GM12878 (cell line): ENCODE results near the gene ZNF775. TPM values are rescaled to one million over a fixed set of nuclear protein-coding genes. Genes with fewer than 3 reads are reported as not detected.

ENCODE experiments used
- CHD1 ChIP-seq: IDR thresholded peaks from 2 replicates; pipeline ENCODE4 v1.6.1; 2012; ENCODE audit warnings: low read depth, low read length, improper control_type of control experiment
- CREB1 ChIP-seq: IDR thresholded peaks from 2 replicates; pipeline ENCODE4 v1.6.1; 2012; ENCODE audit warnings: low read depth, mild to moderate bottlenecking, inconsistent platforms
- CREM ChIP-seq: IDR thresholded peaks from 2 replicates; pipeline ENCODE4 v1.6.1; 2014; ENCODE audit warnings: antibody characterized with exemption, low read depth
- EP300 ChIP-seq, 2 experiments: fragments of 150-350 bp in 1 of 2; IDR thresholded peaks; 2 replicates each; pipeline ENCODE4 v1.6.1; 2011 to 2012; ENCODE audit warnings: low read depth in 2 of 2, low read length in 2 of 2, borderline replicate concordance in 1 of 2, improper control_type of control experiment in 1 of 2, inconsistent platforms in 1 of 2; ENCODE audit not compliant: control insufficient read depth in 1 of 2
- ETV6 ChIP-seq, 2 experiments: fragments of 450-650 bp in 1 of 2; IDR thresholded peaks in 1 of 2; conservative IDR thresholded peaks in 1 of 2; 2 replicates each; pipeline ENCODE4 v1.6.1; 2014; ENCODE audit warnings: antibody characterized with exemption in 1 of 2, borderline replicate concordance in 1 of 2, low read depth in 1 of 2, mild to moderate bottlenecking in 1 of 2, moderate library complexity in 1 of 2
- IKZF1 ChIP-seq: fragments of 450-650 bp; conservative IDR thresholded peaks from 2 replicates; pipeline ENCODE4 v1.6.1; 2017; ENCODE audit warnings: antibody characterized with exemption, mild to moderate bottlenecking
- KAT2A ChIP-seq: conservative IDR thresholded peaks from 2 replicates; pipeline ENCODE4 v1.6.1; 2011; ENCODE audit warnings: low read depth, low read length; ENCODE audit not compliant: control insufficient read depth
- MXI1 ChIP-seq: fragments of 150-350 bp; IDR thresholded peaks from 2 replicates; pipeline ENCODE4 v1.6.1; 2011; ENCODE audit warnings: low read depth, mild to moderate bottlenecking, inconsistent platforms, low read length, improper control_type of control experiment
- POLR2AphosphoS5 ChIP-seq: IDR thresholded peaks from 2 replicates; pipeline ENCODE4 v1.6.1; 2011; ENCODE audit warnings: mild to moderate bottlenecking, low read length, inconsistent platforms
- RAD21 ChIP-seq: IDR thresholded peaks from 2 replicates; pipeline ENCODE4 v1.6.1; 2011; ENCODE audit warnings: mild to moderate bottlenecking, low read depth, low read length, moderate library complexity; ENCODE audit not compliant: insufficient read depth
- RBBP5 ChIP-seq: fragments of 200-600 bp; sonication (generic); conservative IDR thresholded peaks from 2 replicates; pipeline ENCODE4 v1.6.1; 2016
- ZNF217 ChIP-seq: fragments of 450-650 bp; IDR thresholded peaks from 2 replicates; pipeline ENCODE4 v1.6.1; 2017; ENCODE audit warnings: antibody characterized with exemption, mild to moderate bottlenecking
- polyA plus RNA-seq, 11 experiments: library from polyadenylated mRNA; depleted of rRNA in 4 of 11; unstranded in 6 of 11; stranded (reverse) in 5 of 11; fragments of >200 nt; fragmentation: Nextera tagmentation in 4 of 11; fragmentation: Illumina TruSeq in 1 of 11; extraction: Ambion mirVana in 4 of 11; extraction: Trizol in 1 of 11; gene quantifications; 1 replicate in 1 of 11; 2 replicates in 10 of 11; pipeline versions ENCODE4 v1.2.1 to v1.2.3, GENCODE V29; 2011 to 2016; ENCODE audit warnings: inconsistent platforms in 2 of 11, missing spikeins in 2 of 11, low read depth in 1 of 11
- total RNA-seq, 4 experiments: library from RNA; depleted of rRNA in 3 of 4; stranded (reverse); fragments of >200 nt in 3 of 4; fragmentation: Illumina TruSeq in 1 of 4; extraction: Trizol in 1 of 4; gene quantifications; 2 replicates each; pipeline versions ENCODE4 v1.2.1 to v1.2.3, GENCODE V29; 2013 to 2021
- TF ChIP-seq, protein P1 (sequence below): fragments of 450-650 bp; IDR thresholded peaks from 2 replicates; pipeline ENCODE4 v1.6.1; 2017; ENCODE audit warnings: low read depth, mild to moderate bottlenecking, moderate library complexity

Gene ZNF775
- total and polyA plus RNA-seq, 10 of the 15 experiments (the other 5 are each of a cell fraction or from before 2014, with no cell fraction given), result 0.05 to 14.3 (median 2.1) TPM

- TF ChIP-seq RBBP5, result no peak
- TF ChIP-seq POLR2AphosphoS5, result no peak
- TF ChIP-seq KAT2A, result no peak
- no peak for TF ChIP-seq ZNF217
- TF ChIP-seq ETV6 (conservative IDR thresholded peaks at IDR 0.05 in 1 of 2, IDR thresholded peaks at IDR 0.05 in 1 of 2; ENCODE audit: borderline replicate concordance in 1 of 2, low read depth in 1 of 2), result no peak
- no peak for TF ChIP-seq CHD1
- no peak for TF ChIP-seq CREM
- TF ChIP-seq EP300 (IDR thresholded peaks at IDR 0.05; ENCODE audit: borderline replicate concordance in 1 of 2, control insufficient read depth in 1 of 2, low read depth in 2 of 2, low read length in 2 of 2), result no peak
- no peak for TF ChIP-seq RAD21
- no peak for TF ChIP-seq MXI1
- no peak for TF ChIP-seq CREB1
- TF ChIP-seq IKZF1, result no peak
- TF ChIP-seq, protein P1, sequence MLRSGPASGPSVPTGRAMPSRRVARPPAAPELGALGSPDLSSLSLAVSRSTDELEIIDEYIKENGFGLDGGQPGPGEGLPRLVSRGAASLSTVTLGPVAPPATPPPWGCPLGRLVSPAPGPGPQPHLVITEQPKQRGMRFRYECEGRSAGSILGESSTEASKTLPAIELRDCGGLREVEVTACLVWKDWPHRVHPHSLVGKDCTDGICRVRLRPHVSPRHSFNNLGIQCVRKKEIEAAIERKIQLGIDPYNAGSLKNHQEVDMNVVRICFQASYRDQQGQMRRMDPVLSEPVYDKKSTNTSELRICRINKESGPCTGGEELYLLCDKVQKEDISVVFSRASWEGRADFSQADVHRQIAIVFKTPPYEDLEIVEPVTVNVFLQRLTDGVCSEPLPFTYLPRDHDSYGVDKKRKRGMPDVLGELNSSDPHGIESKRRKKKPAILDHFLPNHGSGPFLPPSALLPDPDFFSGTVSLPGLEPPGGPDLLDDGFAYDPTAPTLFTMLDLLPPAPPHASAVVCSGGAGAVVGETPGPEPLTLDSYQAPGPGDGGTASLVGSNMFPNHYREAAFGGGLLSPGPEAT, result no peak
Measured at GRCh38 chr7:150402671-150403321, 23.7 kb downstream of the ZNF775 start (continued).
